Right ventricle myocardium inferior (tissue), 1 donor: ENCODE measurements around the gene DIPK1A. TPM values are rescaled to one million over a fixed set of nuclear protein-coding genes. Genes with fewer than 3 reads are reported as not detected.
A peak's percentile ranks its signal among the peaks of the same experiment; 100 is the strongest.

Source experiments
- ATAC-seq: fragments of 200-7000 bp; cut with Tn5 transposase; one replicate; pipeline ENCODE4 v1.9.1; 2020; ENCODE audit warnings: mild to moderate bottlenecking, moderate library complexity
- DNase-seq: peaks from one replicate; pipeline ENCODE4 v3.0.0; 2021; ENCODE audit errors: missing footprints
- intact Hi-C: fragments of 100-400 bp; cut with DNase I; formaldehyde crosslinking; loops from one replicate; pipeline ENCODE4 v1.11.0; 2022
- total RNA-seq: library from RNA; stranded (reverse); fragmentation: NEBNext Ultra II Directional; extraction: Animal tissue kit (Norgen Biotek cat#: 25700); gene quantifications from one replicate; pipeline ENCODE4 v1.2.1, GENCODE V29; 2021
- donor health status: DM: no; HTN: yes; CAD: no; lungs with severe emphysema.

The DIPK1A gene
- total RNA-seq, 1 donor from 2014 or later: 6.7 TPM

DNA sequence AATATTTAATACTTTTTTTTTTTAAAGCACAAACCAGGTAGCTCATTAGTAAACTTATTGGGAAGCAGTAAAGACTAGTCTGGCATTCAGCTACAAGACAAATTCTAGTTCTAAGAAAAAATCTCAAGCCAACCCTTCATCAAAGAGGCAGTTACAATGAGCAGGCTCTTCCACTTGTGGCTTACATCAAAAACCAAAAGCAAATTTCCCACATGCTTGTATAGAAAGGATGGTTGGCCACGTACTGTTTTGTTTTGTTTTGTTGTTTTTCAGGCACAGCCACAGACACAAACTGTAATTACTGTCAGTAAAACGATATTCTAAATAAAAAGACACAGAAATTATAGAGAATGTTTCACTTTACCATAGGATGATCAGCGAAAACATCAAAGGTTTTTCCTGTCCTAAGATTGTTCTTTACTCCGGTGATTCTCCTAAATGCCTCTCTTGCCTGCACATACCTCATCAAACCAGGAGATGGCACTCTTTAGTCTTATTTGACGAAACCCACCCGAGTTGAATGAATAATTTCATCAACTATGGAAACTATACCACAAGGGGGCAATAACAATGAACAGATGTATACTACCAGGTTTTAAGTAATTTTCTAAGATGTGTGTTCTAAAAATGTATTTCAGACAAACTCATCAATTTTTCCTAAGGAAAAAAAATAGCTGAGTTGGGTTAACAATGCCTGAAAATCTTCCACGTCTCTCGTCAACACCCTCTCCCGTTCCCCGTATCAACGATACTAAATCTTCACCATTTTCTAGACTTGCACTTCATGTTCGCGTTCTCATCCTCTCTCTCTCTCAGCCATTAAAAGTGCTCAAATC lies 102.5 kb downstream of the DIPK1A start:
- intact Hi-C loops: loop anchor here (1.0 to 10.0 kb wide), 3 partner anchors 106 to 206 kb away; partner anchors contain the start of gene DIPK1A
- DNase-seq: no peak
- ATAC-seq: peak; percentile 88

DNA sequence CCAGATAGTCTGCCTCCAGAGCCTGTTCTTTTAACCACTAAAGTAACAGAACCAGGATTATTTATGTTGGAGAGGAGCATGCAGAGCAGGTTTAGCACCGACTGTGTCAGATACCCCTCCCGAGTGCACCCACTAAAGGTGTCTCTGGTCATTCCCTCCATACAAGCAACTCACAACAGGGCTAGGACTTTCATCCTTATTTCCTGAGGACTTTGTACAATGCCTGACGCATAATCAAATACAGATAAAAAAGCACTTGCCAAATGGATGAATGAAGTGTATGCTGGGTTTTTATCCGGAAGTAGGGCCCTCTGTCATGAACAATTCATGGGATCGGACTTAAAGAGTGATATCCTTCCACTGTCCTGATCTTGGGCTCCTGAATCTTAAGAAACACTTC lies 103.4 kb downstream of the DIPK1A start:
- intact Hi-C loops: loop anchor here (10.0 kb wide), 2 partner anchors 107 to 207 kb away; partner anchors contain the start of gene DIPK1A

DNA sequence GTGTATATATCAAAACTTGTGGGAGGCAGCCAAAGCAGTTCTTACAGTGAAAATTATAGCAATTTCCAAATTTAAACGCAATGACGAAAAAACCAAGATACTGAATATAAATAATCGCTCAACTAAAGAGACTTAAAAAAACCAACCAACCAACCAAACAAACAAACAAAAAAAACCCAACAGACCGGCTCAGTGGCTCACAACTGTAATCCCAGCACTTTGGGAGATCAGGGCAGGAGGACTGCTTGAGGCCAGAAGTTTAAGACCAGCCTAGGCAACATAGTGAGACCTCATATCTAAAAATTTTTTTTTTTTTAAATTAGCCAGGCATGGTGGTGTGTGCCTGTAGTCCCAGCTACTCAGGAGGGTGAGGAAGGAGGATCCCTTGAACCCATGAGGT lies 106.0 kb downstream of the DIPK1A start:
- ATAC-seq (no peak), DNase-seq (no peak)
- intact Hi-C loops: loop anchor here (10.0 kb wide), 2 partner anchors 110 to 210 kb away; partner anchors contain the start of gene DIPK1A

More for the DNA sequence above, 103.4 kb downstream of the DIPK1A start:
- DNase-seq (no peak), ATAC-seq (no peak)

DNA sequence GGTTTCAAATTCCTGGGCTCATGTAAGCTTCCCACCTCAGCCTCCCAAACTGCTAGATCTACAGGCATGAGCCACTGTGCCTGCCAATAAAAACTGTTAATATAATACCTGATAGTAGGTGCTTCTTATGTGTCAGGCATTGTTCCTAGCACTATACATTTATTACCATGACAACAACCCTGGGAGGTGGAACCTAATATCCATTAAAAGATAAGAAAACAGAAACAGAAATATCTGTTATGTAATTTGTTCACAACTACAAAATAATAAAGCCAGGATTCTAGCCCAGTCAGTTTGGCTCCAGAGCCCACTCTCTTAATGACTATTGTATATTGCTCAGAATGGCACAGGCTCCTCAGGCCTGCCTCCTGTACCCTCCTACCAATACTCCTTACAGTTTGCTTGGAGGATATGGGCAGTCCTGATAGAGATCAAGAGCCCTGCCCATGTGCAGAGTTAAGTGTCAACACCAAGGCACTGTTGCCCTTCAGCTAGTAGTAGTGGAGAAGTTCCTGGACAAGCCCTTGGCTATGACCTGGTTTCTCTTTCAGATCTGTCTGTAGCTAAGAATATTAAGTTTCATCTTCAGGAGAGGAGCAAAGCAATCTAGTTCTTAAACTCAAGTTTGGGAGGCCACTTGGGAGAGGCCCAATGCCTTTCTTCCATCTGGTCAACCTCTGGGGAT lies 107.0 kb downstream of the DIPK1A start:
- no peak for DNase-seq
- no peak for ATAC-seq
- intact Hi-C loops: loop anchor here (10.0 kb wide), 2 partner anchors 111 to 211 kb away; partner anchors contain the start of gene DIPK1A

DNA sequence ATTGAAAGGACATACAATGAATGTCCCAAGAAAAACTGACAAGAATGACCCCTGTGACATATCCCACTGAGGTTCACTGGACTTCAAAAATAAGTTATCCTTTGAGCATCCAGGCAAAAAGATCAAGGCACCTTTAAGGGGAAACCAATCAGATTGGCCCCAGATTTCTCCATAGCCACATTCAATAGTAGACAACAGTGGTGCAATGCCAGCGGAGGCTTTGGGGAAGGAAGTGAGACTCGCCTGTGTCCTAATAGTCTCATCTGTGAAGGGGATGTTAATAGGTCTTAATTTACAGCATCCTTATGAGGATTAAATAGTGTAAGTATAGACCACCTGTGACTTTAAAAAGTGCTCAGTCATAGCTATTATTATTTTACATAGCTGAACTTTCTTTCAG lies 108.0 kb downstream of the DIPK1A start:
- DNase-seq (no peak), ATAC-seq (no peak)
- intact Hi-C loops: loop anchor here (10.0 kb wide), 2 partner anchors 112 to 212 kb away; partner anchors contain the start of gene DIPK1A

DNA sequence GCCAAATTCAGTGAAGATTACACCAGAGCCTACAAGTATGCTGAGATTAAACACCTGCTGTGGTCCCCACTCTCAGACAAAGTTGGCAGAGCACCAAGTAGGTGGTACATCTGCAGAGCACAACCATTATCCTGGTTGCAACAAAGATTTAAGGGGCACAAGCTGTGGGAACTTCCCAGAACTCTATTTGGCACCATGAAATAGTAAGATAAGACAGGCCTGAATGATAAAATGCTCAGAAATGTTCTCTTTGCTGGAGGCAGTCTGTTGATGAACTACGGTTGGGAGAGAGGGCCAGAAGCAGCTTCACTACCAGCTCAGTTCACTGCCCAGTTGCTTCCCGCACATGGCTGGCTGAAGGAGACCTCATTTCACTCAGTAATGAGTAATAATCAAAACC lies 109.5 kb downstream of the DIPK1A start:
- intact Hi-C loops: loop anchor here (10.0 kb wide), 2 partner anchors 113 to 213 kb away; partner anchors contain the start of gene DIPK1A
- no peak for ATAC-seq
- DNase-seq: no peak

DNA sequence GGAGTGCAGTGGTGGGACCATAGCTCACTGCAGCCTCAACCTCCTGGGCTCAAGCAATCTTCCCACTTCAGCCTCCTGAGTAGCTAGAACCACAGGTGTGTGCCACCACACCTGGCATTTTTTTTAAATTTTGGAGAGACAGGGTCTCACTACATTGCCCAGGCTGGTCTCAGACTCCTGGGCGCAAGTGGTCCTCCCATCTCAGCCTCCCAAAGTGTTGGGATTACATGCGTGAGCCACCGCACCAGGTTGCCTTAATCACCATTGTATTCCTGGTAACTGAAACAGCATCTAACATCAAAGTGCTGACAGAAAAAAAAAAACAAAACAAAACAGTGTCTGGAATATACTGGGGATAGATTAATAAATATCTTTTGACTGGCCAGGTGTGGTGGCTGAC lies 111.2 kb downstream of the DIPK1A start:
- intact Hi-C loops: loop anchor here (10.0 kb wide), 2 partner anchors 115 to 215 kb away; partner anchors contain the start of gene DIPK1A
- DNase-seq (no peak), ATAC-seq (no peak)

DNA sequence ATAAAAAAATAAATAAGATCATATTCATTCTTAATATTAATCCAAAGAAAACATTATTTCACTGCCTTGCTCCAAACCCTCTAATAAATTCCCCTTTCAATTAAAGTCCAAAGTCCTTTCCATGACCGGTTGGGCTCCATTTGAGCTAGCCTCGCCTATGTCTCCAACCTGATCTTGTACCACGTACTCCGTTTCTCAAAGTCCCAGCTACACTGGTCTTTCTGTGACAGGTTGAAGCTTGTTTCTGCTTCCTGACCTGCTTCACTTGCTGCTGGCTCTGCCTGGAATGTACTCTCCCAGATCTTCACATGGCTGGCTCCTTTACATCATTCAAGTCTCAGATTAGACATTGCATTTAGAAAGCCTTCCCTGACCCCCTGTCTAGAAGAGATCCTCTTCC lies 113.1 kb downstream of the DIPK1A start:
- intact Hi-C loops: no loop called here
- ATAC-seq: no peak
- no peak for DNase-seq

DNA sequence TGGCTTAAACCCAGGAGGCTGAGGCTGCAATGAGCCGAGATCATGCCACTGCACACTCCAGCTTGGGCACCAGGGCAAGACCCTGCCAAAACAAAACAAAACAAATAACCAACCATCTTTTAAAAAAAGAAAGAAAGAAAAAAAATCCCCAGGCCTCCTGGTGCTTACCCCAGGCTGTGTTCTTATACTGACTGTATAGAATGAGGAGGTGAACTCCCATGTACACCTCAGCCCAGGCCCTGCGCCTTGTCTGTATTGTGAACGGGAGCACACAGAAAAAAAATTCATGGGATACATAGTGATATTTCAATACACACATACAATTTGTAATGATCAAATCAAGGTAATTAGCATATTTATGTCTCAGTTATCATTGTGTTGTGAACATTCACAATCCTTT lies 115.4 kb downstream of the DIPK1A start:
- no peak for ATAC-seq
- no peak for DNase-seq
- intact Hi-C loops: no loop called here

DNA sequence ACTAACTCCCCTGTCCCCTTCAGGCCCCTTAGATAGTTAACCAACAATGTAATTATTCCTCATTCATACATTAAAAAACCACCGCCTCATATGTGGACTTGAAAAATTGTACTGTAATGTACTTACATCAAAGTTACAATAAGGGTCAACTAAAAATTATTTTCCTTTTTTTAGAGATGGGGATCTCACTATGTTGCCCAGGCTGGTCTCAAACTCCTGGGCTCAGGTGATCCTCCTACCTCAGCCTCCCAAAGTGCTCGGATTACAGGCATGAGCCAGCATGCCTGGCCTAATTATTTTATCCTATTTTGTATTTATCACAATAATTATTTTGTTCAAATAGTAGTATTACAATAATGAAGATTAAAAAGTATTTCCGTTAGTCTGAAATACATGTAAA lies 116.8 kb downstream of the DIPK1A start:
- DNase-seq: no peak
- no peak for ATAC-seq
- intact Hi-C loops: no loop called here

DNA sequence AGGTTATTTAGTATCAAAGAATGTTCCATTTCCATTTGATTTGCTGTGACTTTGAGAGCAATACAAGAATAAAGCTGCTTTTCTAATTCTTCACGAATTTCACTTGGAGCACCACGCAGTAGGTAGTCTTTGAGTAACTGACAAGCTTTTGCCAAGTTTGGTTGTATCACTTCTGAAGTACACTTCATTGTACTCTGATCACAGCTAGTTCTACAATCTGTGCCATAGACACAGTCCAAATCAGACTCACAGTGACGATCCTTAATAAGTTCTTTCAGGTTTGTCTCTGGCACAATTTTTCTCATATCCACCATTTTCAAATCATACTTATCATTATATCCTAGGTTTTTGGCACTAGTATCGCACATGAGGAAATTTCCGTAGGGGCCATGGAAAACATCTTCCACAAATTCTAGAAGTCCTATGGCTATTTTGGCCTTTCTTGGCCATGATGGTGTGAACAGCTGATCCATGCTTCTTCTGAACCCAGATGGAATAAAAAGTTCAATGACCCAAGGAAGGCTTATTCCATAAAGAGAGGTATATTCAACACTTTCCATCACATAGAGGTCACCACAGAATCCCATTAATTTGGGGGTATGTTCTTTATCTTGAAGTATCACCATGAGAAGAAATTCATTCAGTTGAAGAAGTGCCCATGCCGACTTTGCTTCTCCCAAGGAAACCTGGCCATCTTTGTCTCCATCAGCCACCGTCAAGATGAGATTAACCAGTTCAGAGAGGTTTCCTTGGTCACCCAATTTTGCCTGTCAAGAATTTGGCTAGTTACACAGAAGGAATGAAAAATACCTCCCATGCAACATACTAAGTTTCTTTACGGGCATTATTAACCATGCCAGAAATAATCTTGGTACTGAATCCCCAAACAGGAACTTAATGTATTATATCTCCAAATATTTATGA lies 117.6 kb downstream of the DIPK1A start:
- DNase-seq: no peak
- intact Hi-C loops: no loop called here
- no peak for ATAC-seq

DNA sequence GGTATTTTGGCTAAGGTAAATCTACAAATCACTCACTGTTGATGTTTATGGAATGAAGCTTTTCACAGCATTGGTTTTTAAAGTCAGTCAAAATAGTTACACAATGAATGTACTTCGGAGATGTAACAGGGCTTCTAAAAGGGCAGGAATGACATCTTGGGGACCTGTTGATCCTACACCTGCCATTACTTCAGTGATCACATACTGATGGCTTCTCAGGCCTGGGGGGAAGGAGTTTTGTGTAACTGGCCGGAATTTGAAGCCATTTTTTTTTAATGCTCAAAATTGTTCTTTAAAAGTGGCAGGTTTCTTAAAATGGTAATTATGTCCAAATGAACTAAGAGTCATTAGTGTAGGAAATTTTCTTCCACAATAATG lies 118.2 kb downstream of the DIPK1A start:
- no peak for DNase-seq
- intact Hi-C loops: no loop called here
- ATAC-seq: no peak

DNA sequence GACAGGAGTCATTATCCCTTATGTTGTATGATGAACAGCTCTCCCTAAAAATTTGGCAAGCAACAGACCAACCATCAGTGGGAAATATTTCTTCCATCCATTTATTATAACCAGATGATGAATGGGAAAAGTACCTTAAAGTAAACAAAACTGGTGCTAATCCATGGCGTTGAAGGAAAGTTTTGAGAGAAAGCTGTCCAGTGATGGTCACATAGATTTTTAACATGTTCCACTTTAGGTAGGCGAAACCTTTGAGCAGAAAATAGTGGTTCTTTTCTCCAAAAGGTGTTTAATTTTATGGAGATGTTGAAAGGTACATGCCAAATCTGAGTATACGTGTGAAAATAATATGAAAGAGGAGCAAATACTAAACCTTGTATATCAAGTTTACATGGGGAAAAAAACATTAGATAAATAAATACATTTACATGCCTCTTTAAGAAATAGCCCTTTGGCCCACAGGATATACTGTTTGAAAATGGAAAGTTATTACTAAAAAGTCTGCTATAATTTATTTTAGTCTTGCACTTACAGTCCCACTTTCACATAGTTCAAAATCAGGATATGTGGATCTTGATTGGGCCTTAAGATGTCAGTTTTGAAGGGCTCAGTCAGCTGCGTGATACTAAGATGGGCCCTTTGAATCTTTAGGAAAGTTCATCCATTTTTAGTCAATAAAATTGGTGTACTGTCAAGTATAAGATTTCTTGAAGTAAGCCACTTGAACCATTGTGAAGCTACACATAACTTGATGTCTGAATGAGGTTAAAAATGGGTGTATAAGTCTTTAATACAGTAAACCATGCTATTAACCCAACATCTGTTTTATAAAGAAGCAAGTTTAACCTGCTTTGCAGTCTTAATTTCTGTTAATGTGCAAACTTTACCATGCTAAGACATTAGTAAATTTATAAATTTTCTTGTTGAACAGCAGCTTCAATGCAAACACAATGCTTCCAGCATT lies 118.9 kb downstream of the DIPK1A start:
- intact Hi-C loops: no loop called here
- DNase-seq (no peak), ATAC-seq (no peak)

DNA sequence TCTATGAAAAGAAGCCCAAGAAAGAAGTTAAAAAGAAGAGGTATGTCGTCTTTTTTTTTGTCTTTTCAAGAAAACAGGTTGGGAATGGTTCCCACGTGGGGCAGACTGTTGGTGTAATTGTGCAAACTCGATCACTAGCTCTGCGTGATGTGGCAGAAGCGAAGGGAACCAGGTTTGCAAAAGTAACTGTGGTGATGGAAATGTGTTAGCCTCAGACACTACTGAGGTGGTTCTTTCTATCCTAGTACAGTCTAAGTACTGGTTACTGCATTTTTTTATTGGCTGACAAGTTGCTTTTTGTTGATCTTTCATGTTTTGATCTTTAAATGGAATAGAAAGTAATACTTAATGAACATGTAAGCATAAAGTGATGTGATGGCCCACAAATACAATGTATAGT lies 120.7 kb downstream of the DIPK1A start:
- DNase-seq: no peak
- intact Hi-C loops: no loop called here
- ATAC-seq: no peak

DNA sequence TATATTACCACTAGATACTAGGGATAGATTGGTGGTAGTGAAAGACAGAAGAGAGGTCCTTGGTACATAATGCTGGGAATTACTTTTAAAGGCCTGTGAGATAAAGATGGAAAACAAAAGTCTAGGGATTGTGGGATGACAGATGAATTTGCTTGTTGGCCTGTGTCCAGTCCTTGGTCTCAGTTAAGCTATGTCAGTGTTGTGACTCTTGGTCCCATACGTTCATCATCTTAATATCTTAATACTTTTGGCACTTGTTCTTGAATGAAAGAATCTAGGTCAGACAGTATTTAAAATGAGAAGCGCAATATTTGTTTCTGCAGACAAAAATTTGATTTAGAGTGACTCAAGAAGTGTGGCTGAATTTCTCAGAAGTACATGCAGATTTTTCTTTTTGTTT lies 121.8 kb downstream of the DIPK1A start:
- intact Hi-C loops: no loop called here
- no peak for ATAC-seq

DNA sequence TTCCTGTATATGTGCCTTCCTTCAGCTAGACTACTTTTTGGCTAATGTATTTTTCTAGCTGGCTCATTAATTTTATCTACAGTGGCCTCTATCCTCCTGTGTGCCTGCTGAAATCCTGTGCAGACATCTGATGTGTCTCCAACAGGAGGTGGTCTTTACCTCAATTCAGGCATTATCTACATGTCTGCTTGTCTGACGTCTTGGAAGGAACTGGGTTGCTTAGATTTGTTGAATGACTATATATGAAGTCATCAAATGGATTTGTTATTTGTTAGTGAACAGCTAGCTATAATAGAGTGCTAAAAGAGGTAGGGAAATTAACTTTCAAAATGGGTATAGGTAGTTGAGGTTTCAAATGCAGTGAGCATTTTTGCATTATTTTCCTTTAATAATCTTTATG lies 122.7 kb downstream of the DIPK1A start:
- intact Hi-C loops: no loop called here
- DNase-seq (no peak), ATAC-seq (no peak)

More for the DNA sequence above, 121.8 kb downstream of the DIPK1A start:
- DNase-seq: no peak

DNA sequence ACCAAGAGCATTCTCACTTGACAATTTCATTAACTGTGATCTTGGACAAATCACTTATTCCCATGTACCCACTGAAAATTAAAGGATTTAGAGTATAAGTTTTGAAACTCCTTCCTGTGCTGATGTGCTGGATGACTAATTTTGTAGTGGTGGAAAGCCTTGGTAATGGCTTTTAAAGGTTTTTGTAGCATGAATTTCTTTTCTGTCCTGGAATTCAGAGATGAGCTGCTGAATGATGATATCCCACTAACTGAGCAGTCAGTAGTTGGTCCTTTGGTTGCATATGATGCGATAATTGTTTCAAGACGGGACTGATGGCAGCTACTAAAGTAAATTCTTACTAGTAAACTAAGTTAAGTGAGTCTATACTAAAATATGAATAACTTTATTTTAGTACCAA lies 124.2 kb downstream of the DIPK1A start:
- intact Hi-C loops: no loop called here
- ATAC-seq (no peak), DNase-seq (no peak)

DNA sequence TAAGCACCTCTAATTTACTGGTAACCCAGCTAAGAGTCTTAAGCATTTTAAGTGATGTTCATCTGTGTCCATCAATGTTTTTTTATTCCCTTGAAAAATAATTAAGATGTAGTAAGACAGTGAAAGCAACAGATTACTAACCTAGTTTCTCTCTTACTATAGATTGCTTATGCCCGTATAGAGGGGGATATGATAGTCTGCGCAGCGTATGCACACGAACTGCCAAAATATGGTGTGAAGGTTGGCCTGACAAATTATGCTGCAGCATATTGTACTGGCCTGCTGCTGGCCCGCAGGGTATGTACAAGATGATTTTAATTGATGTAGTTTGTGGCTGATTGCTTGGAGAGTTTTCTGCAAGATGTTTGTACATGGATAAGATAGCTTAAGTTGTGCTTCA lies 126.6 kb downstream of the DIPK1A start:
- ATAC-seq: no peak
- intact Hi-C loops: loop anchor here (5.0 kb wide), 1 partner anchor 87 kb away; no protein-coding TSS in a partner anchor
- DNase-seq: no peak
